AG09319 (cell line): ENCODE measurements around the gene KIF26B.

ENCODE experiments used
- DNase-seq: peaks from one replicate; pipeline ENCODE4 v3.0.0-alpha.2; 2010; ENCODE audit warnings: low read depth; ENCODE audit errors: extremely low read depth
- TF ChIP-seq, protein P1 (sequence below): IDR thresholded peaks from 2 replicates; pipeline ENCODE4 v1.5.1; 2011; ENCODE audit warnings: low read depth, mild to moderate bottlenecking, inconsistent platforms, low read length, moderate library complexity

The KIF26B gene

DNA sequence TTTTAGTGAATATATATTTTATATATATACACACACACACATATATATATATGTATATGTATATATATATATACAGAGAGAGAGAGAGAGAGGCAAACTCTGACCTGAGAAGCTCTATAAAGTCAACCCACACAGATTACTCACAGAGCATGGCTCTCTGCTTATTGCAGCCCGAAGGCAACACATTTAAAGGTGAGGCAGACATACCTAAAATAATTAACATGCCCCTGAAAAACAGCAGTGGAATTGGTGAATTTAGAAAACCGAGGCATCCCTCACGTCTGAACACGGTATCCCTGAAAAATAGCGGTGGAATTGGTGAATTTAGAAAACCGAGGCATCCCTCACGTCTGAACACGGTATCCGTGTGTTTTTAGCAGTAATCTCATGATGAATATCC, 228.2 kb downstream of the KIF26B start:
- DNase-seq: no peak
- TF ChIP-seq, protein P1, sequence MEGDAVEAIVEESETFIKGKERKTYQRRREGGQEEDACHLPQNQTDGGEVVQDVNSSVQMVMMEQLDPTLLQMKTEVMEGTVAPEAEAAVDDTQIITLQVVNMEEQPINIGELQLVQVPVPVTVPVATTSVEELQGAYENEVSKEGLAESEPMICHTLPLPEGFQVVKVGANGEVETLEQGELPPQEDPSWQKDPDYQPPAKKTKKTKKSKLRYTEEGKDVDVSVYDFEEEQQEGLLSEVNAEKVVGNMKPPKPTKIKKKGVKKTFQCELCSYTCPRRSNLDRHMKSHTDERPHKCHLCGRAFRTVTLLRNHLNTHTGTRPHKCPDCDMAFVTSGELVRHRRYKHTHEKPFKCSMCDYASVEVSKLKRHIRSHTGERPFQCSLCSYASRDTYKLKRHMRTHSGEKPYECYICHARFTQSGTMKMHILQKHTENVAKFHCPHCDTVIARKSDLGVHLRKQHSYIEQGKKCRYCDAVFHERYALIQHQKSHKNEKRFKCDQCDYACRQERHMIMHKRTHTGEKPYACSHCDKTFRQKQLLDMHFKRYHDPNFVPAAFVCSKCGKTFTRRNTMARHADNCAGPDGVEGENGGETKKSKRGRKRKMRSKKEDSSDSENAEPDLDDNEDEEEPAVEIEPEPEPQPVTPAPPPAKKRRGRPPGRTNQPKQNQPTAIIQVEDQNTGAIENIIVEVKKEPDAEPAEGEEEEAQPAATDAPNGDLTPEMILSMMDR: no peak

DNA sequence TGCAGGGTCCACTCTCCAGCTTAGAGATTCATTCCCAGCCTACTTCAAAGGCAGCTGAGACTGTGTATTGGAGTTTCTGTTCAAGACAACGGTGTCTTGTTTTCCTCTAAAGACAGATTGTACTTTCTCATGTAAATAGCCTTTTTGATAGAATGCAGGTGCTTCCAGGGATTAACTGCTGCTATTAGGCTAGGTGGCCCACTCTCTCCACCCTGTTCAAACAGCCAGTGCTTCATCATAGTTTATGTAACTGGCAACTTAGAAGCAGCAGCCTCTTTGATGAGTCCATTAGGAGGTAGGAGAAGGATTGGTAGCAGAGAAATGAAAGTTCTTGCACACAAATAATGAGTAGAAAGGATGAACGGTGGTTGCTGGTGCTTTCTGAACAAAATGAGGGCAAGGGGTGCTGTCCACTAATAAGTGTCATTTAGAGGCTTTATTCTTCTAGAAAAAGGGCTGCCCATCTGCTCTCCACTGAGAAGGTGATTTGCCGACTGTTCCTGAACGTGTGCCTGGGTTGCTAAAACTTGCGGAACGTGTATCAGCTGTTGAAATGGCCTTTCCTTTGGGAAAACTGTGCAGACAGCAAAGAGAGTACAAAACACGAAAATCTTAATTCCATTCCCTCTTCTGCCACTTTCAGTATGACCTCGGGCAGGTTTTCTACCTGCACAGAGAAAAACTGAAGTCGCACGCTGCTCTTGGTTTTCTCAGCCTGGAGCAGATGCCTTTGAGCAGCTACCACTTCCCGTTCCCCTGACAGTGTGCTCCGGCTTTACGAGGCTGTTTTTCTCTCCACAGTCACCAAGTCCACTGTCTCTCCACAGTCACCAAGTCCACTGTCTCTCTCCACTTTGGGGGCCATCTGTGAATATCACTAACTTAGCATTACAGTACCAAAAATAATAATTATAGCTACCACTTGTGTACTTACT, 228.9 kb downstream of the KIF26B start:
- no peak for DNase-seq
- TF ChIP-seq, protein P1: no peak

DNA sequence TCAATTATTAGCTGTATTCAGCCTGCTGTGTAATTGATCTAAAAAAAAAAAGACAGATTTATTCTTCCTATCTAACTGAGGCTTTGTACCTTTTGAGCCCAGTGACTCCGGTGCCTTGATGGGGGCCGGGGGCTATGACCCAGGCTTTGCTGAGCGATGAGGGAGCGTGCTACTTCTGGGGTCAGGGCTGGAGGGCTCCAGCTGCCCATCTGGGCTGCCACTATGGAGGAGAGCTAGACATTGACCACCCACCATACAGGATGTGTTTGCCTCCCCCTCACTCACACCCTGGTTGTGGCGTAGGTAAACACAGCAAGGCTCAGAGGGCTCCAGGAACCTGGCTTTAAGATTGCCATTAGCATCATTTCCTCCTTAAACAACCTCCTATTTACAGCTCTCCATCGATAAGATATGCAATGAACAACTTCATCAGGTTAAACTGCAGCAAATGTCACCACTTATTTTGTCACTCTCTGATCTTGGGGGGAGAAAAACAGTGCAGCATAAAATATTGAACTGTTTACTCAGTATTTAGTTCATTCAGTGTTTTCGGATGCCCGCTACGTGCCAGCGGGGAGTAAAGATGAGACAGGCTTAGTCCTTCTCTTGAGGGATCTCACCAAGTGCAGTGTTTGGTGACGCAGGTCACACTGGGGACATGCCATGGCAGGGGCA, 231.6 kb downstream of the KIF26B start:
- TF ChIP-seq, protein P1: no peak
- DNase-seq: no peak

DNA sequence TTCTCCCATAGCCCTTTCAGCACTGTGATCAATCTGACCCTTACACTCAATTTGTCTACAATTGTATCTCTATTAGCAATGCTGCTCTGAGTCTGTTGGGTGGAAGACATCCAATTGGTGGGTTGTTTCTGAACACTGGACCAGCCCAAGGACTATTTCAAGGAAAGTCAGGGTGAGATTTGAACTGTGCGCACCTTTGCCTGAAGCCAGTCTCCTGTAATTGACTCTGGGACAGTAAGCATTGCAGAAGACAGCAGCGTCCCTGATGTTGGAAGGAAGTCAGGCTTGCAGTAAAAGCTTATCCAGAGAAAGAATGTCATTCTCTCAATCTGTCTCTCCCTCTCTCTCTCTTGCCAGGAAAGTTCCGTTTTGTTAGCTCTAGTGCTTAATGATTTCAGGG, 233.9 kb downstream of the KIF26B start:
- no peak for DNase-seq
- TF ChIP-seq, protein P1: no peak

DNA sequence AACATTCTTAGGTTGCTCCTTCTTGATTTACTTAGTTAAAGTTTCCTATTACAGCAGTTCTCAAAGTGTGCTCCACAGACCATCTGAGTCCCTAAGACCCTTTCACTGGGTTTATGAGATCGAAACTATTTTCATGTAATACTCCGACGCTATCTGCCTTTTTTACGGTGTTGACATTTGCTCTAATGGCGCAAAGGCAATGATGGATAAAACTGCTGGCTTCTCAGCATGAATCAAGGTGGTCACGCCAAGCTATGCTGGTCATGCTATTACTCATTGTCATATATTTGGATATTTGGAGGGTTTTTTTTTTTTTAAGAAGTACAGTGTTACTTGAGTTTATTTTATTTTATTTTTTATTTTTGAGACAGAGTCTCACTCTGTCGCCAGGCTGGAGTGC, 235.1 kb downstream of the KIF26B start:
- TF ChIP-seq, protein P1: no peak

DNA sequence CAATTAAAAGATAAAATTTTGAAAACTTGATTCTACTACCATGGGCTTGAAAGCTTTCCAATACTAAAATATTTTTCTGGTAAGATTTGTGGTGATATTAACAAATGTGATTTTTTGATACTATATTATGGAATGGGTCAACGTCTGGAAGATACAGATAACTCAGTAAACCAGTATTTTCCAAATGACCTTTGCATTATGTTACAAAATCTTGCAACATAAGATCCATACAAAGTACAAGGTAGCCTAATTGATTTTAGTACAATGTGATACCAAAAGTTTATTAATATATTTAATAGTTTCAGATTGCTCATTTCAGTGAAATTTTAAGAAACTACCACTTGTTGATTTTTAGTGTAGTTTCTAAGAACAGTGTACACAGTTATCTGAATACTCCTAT, 236.2 kb downstream of the KIF26B start:
- TF ChIP-seq, protein P1: no peak
- no peak for DNase-seq

More for the DNA sequence above, 235.1 kb downstream of the KIF26B start:
- DNase-seq: no peak

DNA sequence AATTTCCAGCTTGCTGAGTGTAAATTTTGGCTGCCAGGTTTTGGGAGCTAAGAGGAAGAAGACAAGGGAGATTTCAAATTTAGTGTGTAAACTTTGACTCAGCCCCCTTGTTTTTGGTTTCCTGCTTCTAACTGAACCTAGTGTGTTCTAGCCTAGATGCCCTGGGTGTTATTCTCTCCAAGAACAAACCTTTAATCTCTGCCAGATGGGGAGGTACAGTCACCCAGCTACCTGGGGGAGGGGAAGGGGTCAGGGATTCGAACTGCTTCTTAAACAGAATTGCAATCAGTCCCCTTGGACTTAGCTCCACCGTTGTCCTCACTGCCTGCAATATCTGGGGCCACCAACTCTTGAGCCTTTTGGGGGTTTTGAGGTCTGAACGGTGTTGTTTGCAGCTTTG, 238.9 kb downstream of the KIF26B start:
- no peak for DNase-seq
- TF ChIP-seq, protein P1: no peak
